ENCODE results near the gene PIK3C2A. TPM values are rescaled to one million over a fixed set of nuclear protein-coding genes. Genes with fewer than 3 reads are reported as not detected.

The PIK3C2A gene
- total and polyA plus RNA-seq, 2 of the 13 experiments (the other 11 are each of a cell fraction or from before 2014, with no cell fraction given) = 27.5 to 49.9 TPM

GRCh38 chr11:17197431-17197898 lies 10.3 kb downstream of the PIK3C2A start (continued):
- TF ChIP-seq BORCS8-MEF2B (CRISPR knock-in tag; IDR thresholded peaks at IDR 0.05) (no peak), SOX13 (IDR thresholded peaks at IDR 0.05) (no peak; the same call in 1 of the 2 replicates), SOX13 (CRISPR knock-in tag; conservative IDR thresholded peaks at IDR 0.05 in 1 of 2, IDR thresholded peaks at IDR 0.05 in 1 of 2) (peak in 1 of 2 experiments; percentile 91; a peak in 2 of 4 replicates), ZNF547 (CRISPR knock-in tag; IDR thresholded peaks at IDR 0.05) (no peak), ZBED4 (CRISPR knock-in tag; IDR thresholded peaks at IDR 0.05; ENCODE audit: borderline replicate concordance) (no peak), SMAD3 (CRISPR knock-in tag; IDR thresholded peaks at IDR 0.05) (no peak), ZNF646 (CRISPR knock-in tag; IDR thresholded peaks at IDR 0.05) (no peak), GATAD2A (CRISPR knock-in tag; IDR thresholded peaks at IDR 0.05) (peak; percentile 56)
- TF ChIP-seq, protein P1, sequence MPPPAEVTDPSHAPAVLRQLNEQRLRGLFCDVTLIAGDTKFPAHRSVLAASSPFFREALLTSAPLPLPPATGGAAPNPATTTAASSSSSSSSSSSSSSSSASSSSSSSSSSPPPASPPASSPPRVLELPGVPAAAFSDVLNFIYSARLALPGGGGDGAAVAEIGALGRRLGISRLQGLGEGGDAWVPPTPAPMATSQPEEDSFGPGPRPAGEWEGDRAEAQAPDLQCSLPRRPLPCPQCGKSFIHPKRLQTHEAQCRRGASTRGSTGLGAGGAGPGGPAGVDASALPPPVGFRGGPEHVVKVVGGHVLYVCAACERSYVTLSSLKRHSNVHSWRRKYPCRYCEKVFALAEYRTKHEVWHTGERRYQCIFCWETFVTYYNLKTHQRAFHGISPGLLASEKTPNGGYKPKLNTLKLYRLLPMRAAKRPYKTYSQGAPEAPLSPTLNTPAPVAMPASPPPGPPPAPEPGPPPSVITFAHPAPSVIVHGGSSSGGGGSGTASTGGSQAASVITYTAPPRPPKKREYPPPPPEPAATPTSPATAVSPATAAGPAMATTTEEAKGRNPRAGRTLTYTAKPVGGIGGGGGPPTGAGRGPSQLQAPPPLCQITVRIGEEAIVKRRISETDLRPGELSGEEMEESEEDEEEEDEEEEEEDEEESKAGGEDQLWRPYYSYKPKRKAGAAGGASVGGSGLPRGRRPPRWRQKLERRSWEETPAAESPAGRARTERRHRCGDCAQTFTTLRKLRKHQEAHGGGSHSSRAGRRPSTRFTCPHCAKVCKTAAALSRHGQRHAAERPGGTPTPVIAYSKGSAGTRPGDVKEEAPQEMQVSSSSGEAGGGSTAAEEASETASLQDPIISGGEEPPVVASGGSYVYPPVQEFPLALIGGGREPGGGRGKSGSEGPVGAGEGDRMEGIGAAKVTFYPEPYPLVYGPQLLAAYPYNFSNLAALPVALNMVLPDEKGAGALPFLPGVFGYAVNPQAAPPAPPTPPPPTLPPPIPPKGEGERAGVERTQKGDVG (CRISPR knock-in tag; IDR thresholded peaks at IDR 0.05; ENCODE audit: borderline replicate concordance) = no peak
- TF ChIP-seq, protein P2, sequence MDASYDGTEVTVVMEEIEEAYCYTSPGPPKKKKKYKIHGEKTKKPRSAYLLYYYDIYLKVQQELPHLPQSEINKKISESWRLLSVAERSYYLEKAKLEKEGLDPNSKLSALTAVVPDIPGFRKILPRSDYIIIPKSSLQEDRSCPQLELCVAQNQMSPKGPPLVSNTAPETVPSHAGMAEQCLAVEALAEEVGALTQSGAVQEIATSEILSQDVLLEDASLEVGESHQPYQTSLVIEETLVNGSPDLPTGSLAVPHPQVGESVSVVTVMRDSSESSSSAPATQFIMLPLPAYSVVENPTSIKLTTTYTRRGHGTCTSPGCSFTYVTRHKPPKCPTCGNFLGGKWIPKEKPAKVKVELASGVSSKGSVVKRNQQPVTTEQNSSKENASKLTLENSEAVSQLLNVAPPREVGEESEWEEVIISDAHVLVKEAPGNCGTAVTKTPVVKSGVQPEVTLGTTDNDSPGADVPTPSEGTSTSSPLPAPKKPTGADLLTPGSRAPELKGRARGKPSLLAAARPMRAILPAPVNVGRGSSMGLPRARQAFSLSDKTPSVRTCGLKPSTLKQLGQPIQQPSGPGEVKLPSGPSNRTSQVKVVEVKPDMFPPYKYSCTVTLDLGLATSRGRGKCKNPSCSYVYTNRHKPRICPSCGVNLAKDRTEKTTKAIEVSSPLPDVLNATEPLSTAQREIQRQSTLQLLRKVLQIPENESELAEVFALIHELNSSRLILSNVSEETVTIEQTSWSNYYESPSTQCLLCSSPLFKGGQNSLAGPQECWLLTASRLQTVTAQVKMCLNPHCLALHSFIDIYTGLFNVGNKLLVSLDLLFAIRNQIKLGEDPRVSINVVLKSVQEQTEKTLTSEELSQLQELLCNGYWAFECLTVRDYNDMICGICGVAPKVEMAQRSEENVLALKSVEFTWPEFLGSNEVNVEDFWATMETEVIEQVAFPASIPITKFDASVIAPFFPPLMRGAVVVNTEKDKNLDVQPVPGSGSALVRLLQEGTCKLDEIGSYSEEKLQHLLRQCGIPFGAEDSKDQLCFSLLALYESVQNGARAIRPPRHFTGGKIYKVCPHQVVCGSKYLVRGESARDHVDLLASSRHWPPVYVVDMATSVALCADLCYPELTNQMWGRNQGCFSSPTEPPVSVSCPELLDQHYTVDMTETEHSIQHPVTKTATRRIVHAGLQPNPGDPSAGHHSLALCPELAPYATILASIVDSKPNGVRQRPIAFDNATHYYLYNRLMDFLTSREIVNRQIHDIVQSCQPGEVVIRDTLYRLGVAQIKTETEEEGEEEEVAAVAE (CRISPR knock-in tag; IDR thresholded peaks at IDR 0.05; ENCODE audit: borderline replicate concordance) = no peak

All from HepG2 (cell line).